Activated CD4-positive, CD25-positive, alpha-beta regulatory T cell (primary cell): Measurements from ENCODE around the gene STK39.

Source experiments
- DNase-seq, 4 experiments: peaks; one replicate each; lab custom pipeline; 2025; lab: John Stamatoyannopoulos, UW

The STK39 gene

GRCh38 chr2:168183308-168183997 is 63.9 kb downstream of the STK39 start:
- DNase-seq = no peak

DNA sequence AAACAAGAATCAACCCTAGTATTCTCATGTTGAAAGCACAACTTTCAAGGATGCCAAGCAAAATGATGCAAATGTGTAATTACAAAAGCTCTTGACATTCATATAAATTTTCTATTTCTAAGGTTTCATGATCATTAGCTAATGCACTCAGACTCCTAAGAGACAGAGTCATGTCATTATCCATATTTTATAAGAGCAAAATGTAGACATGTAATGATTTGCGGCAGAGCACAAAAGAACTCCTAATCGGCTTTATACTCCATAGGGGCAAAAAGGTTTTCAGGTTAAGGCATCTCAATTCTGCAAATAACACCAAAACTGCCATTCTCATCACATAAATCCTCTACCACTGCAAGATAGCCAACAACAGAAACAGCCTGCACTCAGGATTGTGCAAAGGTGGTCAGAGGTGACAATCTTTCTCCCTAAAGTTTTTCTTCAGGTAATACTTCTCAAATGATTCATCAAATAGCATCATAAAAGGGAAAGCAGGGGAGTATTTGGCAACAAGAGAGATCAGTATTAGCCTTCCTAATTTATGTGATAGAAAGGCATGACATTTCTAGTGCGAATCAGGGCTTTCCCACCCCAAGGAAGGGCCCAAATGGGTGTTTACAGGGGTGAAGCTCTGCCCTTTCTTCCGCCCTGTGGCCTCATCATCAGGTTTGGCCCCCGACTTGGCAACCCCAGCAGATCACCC is 64.7 kb downstream of the STK39 start:
- no peak for DNase-seq

DNA sequence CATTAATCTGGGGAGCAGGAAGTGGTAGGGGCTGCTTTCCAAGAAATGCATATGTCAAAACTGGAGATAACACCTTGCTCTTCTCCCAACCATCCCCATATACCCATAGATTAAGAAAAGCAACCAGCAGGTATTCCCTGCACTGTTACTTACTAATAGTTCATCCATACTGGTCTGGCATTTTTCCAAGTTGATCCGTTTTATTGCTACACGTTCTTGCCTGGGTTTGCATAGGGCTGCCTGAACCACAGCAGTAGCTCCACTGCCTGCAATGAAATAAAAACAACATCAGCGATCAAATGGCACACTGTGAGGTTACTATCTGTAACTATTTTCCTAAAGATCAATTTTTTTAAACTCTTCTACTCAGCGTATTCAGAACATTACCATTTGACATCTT is 65.6 kb downstream of the STK39 start:
- no peak for DNase-seq

- DNase-seq = no peak
These were observed 66.5 kb downstream of the STK39 start for GRCh38 chr2:168180914-168181313.

DNA sequence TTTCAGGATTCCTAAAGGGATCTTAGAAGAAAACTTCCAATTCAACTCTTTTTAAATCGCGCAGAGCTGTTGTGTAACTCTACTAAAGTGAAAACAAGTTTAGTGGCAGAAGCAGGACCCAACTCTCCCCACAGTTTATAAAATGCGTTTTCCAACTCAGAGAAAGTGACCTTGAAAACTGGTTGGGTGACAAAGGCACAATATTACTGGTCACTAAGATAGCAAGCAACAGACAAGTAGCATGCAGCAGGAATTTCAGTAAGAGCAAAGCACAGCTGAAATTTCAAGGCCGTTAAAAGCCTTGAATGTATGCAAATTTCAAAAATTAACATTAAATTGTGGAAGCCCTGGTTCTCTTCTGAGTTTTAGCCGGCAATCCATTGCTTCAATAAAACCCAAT is 66.9 kb downstream of the STK39 start:
- no peak for DNase-seq

GRCh38 chr2:168179592-168179991 is 67.8 kb downstream of the STK39 start:
- no peak for DNase-seq

DNA sequence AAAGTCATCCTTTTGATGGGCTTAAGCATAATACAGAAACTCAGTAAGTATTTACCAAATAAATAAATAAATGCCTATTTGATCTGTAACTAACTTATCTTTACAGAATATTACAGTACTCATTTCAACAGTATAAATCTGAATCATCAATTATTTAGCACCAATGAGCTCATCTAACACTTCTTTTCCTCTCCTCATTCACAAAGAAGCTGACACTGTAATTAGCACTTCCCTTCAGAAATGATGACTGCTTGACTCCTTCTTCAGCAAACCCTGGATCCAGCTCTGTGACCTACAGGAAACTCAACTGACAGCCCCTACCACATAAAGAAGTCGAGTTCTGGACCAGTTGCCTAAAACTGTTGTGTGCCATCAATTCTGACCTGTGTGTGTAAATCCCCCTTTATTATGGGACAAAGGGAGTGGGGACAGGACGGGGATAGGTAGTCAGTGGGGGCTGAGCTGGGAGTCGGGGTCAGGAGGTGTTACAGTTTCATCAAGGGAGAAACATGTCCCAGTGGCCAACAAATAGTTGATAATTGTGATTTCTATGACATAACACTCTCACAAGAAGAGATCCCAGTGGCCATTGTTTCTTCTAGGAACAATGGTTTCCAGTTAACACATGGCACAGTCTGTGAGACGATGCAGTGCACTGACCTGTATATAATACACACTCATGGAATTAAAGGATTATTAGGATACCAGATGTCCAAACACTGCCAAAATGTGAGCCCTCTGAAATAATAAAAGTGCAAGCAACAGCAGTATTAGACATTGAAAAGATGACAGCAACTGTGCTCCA is 68.7 kb downstream of the STK39 start:
- DNase-seq = no peak

DNA sequence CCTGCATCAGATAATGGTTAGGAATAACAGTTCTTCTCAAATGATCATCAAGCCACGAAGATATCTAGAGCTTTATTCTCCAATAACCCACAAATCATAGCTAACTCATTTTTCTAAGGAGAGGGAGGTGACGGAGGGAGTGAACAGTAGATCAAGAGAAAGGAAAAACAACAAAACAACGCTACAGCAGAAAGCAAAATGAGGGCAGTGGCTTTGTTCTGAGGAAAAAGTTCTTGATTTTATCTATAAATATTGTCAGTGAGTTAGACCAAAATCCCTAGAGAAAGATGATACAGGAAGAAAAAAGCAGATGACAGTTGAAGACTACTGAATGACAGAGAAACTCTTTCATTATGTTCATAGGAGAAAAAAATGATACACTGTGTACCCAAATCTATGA is 71.0 kb downstream of the STK39 start:
- DNase-seq = no peak

GRCh38 chr2:168175469-168175868 is 71.9 kb downstream of the STK39 start:
- DNase-seq = no peak

GRCh38 chr2:168174756-168175155 is 72.6 kb downstream of the STK39 start:
- DNase-seq = no peak

DNA sequence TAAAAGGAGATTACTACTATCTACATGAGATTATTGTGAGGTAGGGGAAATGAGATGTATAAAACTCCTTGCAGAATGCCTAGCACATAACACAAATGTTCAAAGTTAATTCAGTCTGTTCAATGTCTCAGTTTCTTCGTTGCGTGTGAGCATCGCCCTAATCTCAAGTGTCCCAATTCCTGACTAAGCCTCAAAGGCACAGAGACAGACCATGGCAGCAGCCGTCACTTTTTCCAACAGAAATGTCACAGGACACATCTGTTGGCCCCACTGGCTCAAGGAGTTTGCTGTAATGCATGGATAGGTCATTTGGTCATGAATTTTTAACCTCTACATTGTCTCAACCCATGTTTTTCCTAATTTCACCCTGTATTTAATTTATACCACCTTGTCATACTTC is 75.3 kb downstream of the STK39 start:
- no peak for DNase-seq

DNA sequence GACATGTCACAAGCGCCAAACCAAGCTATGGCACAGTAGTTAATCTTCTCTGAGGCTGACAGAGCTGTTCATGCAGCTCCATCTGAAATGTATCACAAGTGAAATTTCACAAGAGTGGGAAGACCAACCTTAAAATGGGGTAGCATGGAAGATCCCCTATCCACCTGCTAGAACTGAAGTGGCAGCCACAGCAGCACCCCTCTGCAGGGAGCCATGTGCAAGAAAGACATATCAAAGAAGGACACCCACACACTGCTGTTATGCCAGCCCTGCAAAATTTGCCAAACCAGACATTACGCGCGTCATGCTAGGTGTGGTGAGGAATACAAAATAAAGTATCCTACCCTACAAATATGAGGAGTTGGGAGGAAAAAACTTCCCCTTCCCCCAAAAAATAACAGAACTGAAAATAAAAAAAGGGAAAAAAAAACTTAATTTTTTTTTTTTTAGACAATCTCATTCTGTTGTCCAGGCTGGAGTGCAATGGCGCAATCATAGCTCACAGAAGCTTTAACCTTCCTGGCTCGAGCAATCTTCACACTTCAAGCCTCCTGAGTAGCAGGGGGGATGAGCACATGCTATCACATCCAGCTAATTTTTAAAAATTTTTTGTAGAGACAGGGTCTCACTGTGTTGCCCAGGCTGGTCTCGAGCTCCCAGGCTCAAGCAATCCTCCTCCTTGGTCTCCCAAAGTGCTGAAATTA is 76.2 kb downstream of the STK39 start:
- no peak for DNase-seq

GRCh38 chr2:168169097-168169745 is 78.2 kb downstream of the STK39 start:
- no peak for DNase-seq

- no peak for DNase-seq
These were observed 79.7 kb downstream of the STK39 start for GRCh38 chr2:168167511-168168263.

- DNase-seq = no peak
These were observed 80.4 kb downstream of the STK39 start for GRCh38 chr2:168166902-168167510.

DNA sequence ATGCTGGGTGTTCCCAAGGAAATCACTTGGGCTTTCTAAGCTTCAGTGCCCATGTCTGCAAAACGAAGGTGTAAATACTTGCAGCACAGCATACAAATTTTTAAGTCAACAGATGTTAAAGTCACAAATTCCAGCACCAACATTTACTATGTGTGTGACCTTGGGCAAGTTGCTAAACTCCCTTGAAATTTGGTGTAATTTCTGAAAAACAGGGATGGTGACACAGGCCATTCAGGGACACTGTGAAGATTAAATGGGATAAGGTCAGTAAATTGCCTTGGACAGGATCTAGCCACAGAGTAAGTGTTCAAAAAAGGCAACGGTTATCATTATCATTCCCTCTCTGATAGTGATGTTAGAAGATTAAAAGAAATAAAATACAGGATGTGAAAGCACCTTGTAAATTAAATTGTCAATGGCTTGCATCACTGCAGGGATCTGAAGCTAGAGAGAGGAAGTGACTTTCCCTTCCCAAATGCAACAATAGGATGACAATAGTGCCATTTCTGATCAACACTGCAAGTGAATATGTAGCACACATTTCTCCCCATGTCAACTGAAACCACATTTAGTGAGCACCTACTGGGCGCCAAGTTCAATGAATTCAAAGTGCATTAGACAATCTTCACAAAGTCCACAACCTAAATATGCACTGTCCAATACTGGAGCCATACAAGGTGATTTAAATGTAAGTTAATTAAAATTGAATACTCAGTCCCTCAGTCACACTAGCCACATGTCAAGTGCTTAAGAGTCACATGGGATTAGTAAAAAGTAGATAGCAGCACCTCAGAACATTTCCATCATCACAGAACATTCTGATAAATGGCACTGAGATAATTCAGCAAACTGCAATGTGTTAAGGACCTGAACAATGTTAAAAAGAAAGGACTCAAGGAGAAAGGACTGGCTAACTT is 81.2 kb downstream of the STK39 start:
- DNase-seq = no peak

DNA sequence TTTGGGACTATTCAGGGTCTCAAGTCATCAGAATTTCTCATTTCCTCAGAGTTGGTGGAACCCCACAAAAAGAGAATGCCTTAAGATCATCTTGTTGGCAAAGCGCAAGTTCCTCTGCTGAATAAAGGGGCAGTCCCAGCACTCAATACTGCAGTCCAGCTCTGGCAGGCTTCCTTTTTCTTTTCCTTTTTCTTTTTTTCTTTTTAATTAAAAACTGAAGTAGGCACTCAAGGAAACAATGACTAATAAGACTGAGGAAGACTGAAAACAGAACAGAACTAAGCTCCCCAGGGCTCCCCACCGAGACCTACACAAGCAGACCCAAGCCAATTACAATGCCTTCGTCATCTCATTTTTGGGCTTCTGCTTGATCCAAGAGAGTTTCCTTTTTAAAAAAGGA is 82.0 kb downstream of the STK39 start:
- no peak for DNase-seq

DNA sequence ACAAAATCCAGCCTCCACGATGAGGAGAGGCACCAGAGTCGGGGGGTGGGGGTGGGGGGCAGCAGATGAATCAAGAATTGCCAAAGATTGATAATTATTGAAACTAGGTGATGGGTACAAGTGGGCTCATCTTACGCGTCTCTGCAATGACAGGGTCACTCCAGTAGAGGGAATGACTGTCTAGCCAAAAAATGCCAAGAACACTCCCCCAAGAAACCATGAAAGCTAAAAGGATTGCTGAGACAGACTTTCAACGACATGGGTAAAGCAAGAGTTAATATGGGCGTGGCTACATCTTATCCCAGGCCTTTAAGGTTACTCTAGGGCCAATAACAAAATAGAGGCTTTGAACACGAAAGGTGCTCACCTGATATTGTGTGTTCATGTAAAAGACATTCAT is 86.5 kb downstream of the STK39 start:
- DNase-seq = no peak

DNA sequence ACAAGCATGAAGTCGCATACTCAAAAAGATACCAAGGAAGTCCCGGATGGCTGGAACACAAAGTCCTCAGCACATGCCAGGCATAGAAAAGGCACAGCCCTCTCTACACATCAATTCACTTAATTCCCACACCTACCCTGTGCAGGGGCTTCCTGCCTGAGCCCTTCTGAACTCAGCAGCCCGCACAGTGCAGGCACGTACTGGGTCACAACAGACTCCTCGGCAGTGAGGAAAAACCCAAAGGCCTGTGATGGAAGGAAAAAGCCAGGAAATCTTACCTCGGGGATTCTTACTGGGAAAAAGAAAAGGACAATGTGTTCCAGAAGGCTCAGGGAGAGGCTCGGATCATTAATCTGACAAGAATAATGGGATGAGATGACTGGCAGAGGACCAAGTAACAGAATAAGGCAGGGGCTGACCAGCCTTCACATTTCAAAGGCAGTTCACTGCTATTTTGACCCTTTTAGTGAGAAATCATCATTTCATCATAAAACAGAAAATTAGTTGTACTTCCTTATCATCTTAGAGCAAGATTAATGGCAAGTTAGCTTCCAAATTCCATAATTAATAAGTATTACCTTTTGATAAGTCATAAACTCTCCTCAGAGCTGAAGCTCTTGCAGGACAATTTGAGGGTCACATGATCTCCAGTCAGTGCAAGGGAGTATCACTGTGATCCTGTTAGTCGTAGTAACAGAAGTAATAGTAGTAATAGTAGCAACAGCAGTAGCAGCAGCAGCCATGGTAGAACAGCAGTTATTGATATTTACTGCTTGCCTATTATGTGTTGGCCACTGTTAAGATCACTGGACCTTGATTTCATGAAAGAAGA is 87.4 kb downstream of the STK39 start:
- DNase-seq = no peak
